ENCODE data around the gene TGM3. TPM values are rescaled to one million over a fixed set of nuclear protein-coding genes. Genes with fewer than 3 reads are reported as not detected.

The TGM3 gene
- total and polyA plus RNA-seq, 2 experiments from 2014 or later, result 0.08 TPM; not detected in 1

GRCh38 chr20:2379511-2380229 is 83.9 kb downstream of the TGM3 start (continued):
- TF ChIP-seq ZNF462 (CRISPR knock-in tag; IDR thresholded peaks at IDR 0.05) (no peak), JUNB (IDR thresholded peaks at IDR 0.05; ENCODE audit: unreplicated experiment) (no peak), EZH2 (IDR thresholded peaks at IDR 0.05; ENCODE audit: low read depth, unreplicated experiment) (no peak), NANOG (IDR thresholded peaks at IDR 0.05; ENCODE audit: borderline replicate concordance) (no peak)

GRCh38 chr20:2380601-2381000 is 84.8 kb downstream of the TGM3 start, which contains the start of gene TGM6:
TSS of gene TGM6 (plus strand) at chr20:2380901. CDS start at chr20:2380969, 68 bp downstream.
- Histone ChIP-seq H3K4me2 (peak within 1 kb of the TSS; percentile 19), H4K20me1 (replicated peaks; ENCODE audit: insufficient read depth) (no peaks in the 10 kb centered on the region), H3K36me3 (ENCODE audit: insufficient read depth) (no peaks in the 10 kb centered on the region), H3F3A (replicated peaks; ENCODE audit: low read depth) (no peaks in the 10 kb centered on the region), H3K27me3 (ENCODE audit: insufficient read depth) (no peaks in the 10 kb centered on the region), H3K4me1 (ENCODE audit: insufficient read depth) (no peaks in the 10 kb centered on the region), H3K27ac (ENCODE audit: low read depth) (no peak within 1 kb of the TSS), H2AFZ (peak within 1 kb of the TSS; percentile 0), H3K4me3 (no peak within 1 kb of the TSS), H3K79me2 (replicated peaks; ENCODE audit: insufficient read depth) (no peaks in the 10 kb centered on the region), H3K9me2 (ENCODE audit: insufficient read depth) (peaks cover 20% of the 10 kb centered on the region; the same call in 1 of the 2 replicates)
- DNase-seq (ENCODE audit: low spot score) (no peak), ATAC-seq (no peak)
- no peak within 1 kb of the TSS for H3K4me3 Mint-ChIP-seq
- no peaks in the 10 kb centered on the region for H3K9me3 Mint-ChIP-seq
- TF ChIP-seq EZH2phosphoT487 (IDR thresholded peaks at IDR 0.05; ENCODE audit: unreplicated experiment), result no peak
- peaks cover 10% of the 10 kb centered on the region for H3K27me3 Mint-ChIP-seq (ENCODE audit: insufficient read depth, low read depth, poor library complexity)
- H3K36me3 Mint-ChIP-seq (ENCODE audit: low read depth), result no peaks in the 10 kb centered on the region
- H3K4me1 Mint-ChIP-seq, result peaks cover 11% of the 10 kb centered on the region
- H3K27ac Mint-ChIP-seq, result no peak within 1 kb of the TSS; the same call in 1 of the 2 replicates
